Esophagus muscularis mucosa (tissue), 3 donors: ENCODE data around the gene SIGLEC9.

ENCODE experiments used
- CTCF ChIP-seq, 3 experiments: fragments of 200-600 bp in 2 of 3; fragments of 450-650 bp in 1 of 3; sonication (generic) in 2 of 3; IDR thresholded peaks; one replicate each; pipeline ENCODE4 v1.5.1; 2017 to 2019; ENCODE audit warnings: antibody characterized with exemption in 3 of 3, mild to moderate bottlenecking in 2 of 3, moderate library complexity in 1 of 3
- POLR2A ChIP-seq: fragments of 450-650 bp; IDR thresholded peaks from one replicate; pipeline ENCODE4 v1.6.1; 2017; ENCODE audit warnings: antibody characterized with exemption, moderate library complexity, mild to moderate bottlenecking, low read depth
- POLR2AphosphoS5 ChIP-seq, 2 donors: sonication (generic); formaldehyde crosslinking; IDR thresholded peaks; one replicate each; pipeline ENCODE4 v1.6.1; 2017; ENCODE audit warnings: antibody characterized with exemption in 2 of 2

GRCh38 chr19:51078731-51079130 is 46.0 kb upstream of the SIGLEC9 start:
- TF ChIP-seq CTCF (IDR thresholded peaks at IDR 0.05) (no peak), POLR2A (no peak), POLR2AphosphoS5 (IDR thresholded peaks at IDR 0.05) (no peak)
